NT2/D1 (cell line): ENCODE results near the gene INHBB.

ENCODE experiments used
- SUZ12 ChIP-seq: IDR thresholded peaks from 2 replicates; pipeline ENCODE4 v1.6.1; 2011; ENCODE audit not compliant: insufficient read length, insufficient read depth; ENCODE audit errors: extremely low read depth
- YY1 ChIP-seq: IDR thresholded peaks from 2 replicates; pipeline ENCODE4 v1.6.1; 2011; ENCODE audit not compliant: insufficient read length, insufficient read depth
- ZNF274 ChIP-seq: IDR thresholded peaks from 2 replicates; pipeline ENCODE4 v1.6.1; 2011; ENCODE audit warnings: mild to moderate bottlenecking, low read depth, low read length

DNA sequence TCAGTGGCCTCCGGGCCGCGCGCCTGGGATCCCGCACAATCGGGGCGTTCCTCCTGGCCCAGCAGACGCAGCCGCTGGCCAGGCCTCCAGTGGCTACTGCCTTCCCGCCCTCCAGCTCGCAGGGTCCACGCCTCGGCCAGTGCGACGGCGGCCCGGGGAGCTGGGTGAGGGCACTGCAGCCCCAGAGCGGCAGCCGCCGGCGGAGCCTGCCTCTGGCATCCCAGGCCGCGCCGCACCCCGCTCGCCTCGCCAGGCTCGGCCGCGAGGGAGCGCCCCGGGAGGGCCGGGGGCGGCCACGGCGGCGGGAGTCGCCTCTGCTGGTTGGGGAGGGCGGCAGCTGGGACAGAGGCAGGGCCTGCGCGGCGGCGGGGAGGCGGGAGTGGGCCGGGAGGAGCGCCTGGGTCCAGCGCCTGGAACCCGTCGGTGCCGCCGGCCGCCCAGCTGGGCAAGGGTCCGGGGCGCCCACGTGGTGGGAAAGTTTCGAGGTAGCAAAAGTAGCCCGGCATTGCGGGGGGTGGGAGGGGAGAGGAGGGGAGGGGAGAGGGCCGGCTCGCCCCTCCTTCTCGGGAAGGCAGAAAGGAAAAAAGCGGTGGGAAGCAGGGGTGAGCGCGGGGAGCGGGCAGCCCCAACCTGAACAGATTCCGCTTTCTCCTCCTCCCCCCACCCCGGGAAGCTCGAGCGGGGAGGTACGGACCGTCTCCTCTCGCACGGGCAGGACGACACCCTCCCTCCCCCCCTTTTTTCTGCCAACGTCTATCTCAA, 1.5 kb upstream of the INHBB start:
- TF ChIP-seq ZNF274 (no peak), YY1 (no peak), SUZ12 (no peak)
